CD14-positive monocyte (primary cell): ENCODE data around the gene CHN2. TPM values are rescaled to one million over a fixed set of nuclear protein-coding genes. Genes with fewer than 3 reads are reported as not detected.

Source experiments
- DNase-seq, 3 donors: peaks; one replicate each; pipeline ENCODE4 v3.0.0-alpha.2; 2011 to 2022
- H2AFZ ChIP-seq: 2 replicates; pipeline ENCODE4 v1.6.0; 2012; ENCODE audit warnings: mild to moderate bottlenecking, low read depth, low read length, inconsistent platforms; ENCODE audit not compliant: insufficient read depth, poor library complexity, severe bottlenecking
- H3K27ac ChIP-seq, 2 donors: 1 replicate in 1 of 2; 2 replicates in 1 of 2; pipeline ENCODE4 v1.5.1; 2012 to 2013; ENCODE audit warnings: low read length in 2 of 2, control low read depth in 1 of 2, inconsistent platforms in 1 of 2, low read depth in 1 of 2, mild to moderate bottlenecking in 1 of 2
- H3K27me3 ChIP-seq, 2 donors: one replicate each; pipeline versions ENCODE4 v1.6.0 to v1.6.1; 2011 to 2013; ENCODE audit warnings: low read length in 2 of 2; ENCODE audit not compliant: control insufficient read depth in 2 of 2, insufficient read depth in 2 of 2
- H3K36me3 ChIP-seq, 2 donors: replicated peaks in 1 of 2; 1 replicate in 1 of 2; 2 replicates in 1 of 2; pipeline versions ENCODE4 v1.5.1 to v1.6.1; 2012 to 2013; ENCODE audit warnings: low read length in 2 of 2, control low read depth in 1 of 2, inconsistent platforms in 1 of 2, mild to moderate bottlenecking in 1 of 2; ENCODE audit not compliant: insufficient read depth in 2 of 2, control insufficient read depth in 1 of 2
- H3K4me1 ChIP-seq, 2 donors: 1 replicate in 1 of 2; 2 replicates in 1 of 2; pipeline versions ENCODE4 v1.5.1 to v1.6.1; 2012 to 2013; ENCODE audit warnings: low read length in 2 of 2, control low read depth in 1 of 2, inconsistent platforms in 1 of 2, mild to moderate bottlenecking in 1 of 2, moderate library complexity in 1 of 2; ENCODE audit not compliant: insufficient read depth in 2 of 2, control insufficient read depth in 1 of 2
- H3K4me2 ChIP-seq: replicated peaks from 2 replicates; pipeline ENCODE3; 2012; ENCODE audit warnings: low read length, moderate library complexity, mild to moderate bottlenecking; ENCODE audit not compliant: poor library complexity, severe bottlenecking; ENCODE audit errors: extremely low read depth
- H3K4me3 ChIP-seq, 3 experiments: fragments of 200-600 bp in 1 of 3; sonication (generic) in 1 of 3; replicated peaks in 1 of 3; 1 replicate in 2 of 3; 2 replicates in 1 of 3; pipeline ENCODE4 v1.5.1; 2011 to 2013; ENCODE audit warnings: low read length in 3 of 3, mild to moderate bottlenecking in 3 of 3, control low read depth in 2 of 3, low read depth in 2 of 3, inconsistent platforms in 1 of 3, moderate library complexity in 1 of 3
- H3K79me2 ChIP-seq: 2 replicates; pipeline ENCODE4 v1.6.0; 2012; ENCODE audit warnings: mild to moderate bottlenecking, control low read depth, inconsistent platforms, low read length, moderate library complexity; ENCODE audit not compliant: insufficient read depth
- H3K9ac ChIP-seq: 2 replicates; pipeline ENCODE4 v1.6.0; 2017; ENCODE audit warnings: low read length, mild to moderate bottlenecking; ENCODE audit not compliant: insufficient read depth, poor library complexity, severe bottlenecking
- H3K9me3 ChIP-seq, 2 donors: replicated peaks in 1 of 2; 1 replicate in 1 of 2; 2 replicates in 1 of 2; pipeline versions ENCODE4 v1.5.1 to v1.6.1; 2012 to 2013; ENCODE audit warnings: low read length in 2 of 2, control low read depth in 1 of 2; ENCODE audit not compliant: control insufficient read depth in 1 of 2, insufficient read depth in 1 of 2
- H4K20me1 ChIP-seq: 2 replicates; pipeline ENCODE4 v1.6.0; 2012; ENCODE audit warnings: mild to moderate bottlenecking, low read length, control low read depth, moderate library complexity; ENCODE audit not compliant: insufficient read depth
- H3K27ac Mint-ChIP-seq, 7 donors: one replicate each; pipeline ENCODE4 v1.8.0; 2020; ENCODE audit warnings: mild to moderate bottlenecking in 7 of 7, mixed read lengths in 7 of 7, moderate library complexity in 6 of 7, inconsistent platforms in 2 of 7
- H3K27me3 Mint-ChIP-seq, 3 donors: one replicate each; pipeline ENCODE4 v1.8.0; 2021 to 2022; ENCODE audit warnings: low read depth in 3 of 3, mild to moderate bottlenecking in 3 of 3, mixed read lengths in 3 of 3, moderate library complexity in 3 of 3, inconsistent platforms in 1 of 3
- H3K36me3 Mint-ChIP-seq, 2 donors: one replicate each; pipeline ENCODE4 v1.8.0; 2020; ENCODE audit warnings: mixed read lengths in 2 of 2, inconsistent platforms in 1 of 2, mild to moderate bottlenecking in 1 of 2
- H3K4me1 Mint-ChIP-seq: one replicate; pipeline ENCODE4 v1.8.0; 2020; ENCODE audit warnings: mild to moderate bottlenecking, mixed read lengths
- H3K4me3 Mint-ChIP-seq, 2 donors: one replicate each; pipeline ENCODE4 v1.8.0; 2020; ENCODE audit warnings: mild to moderate bottlenecking in 2 of 2, mixed read lengths in 2 of 2, moderate library complexity in 1 of 2
- H3K9me3 Mint-ChIP-seq, 7 donors: one replicate each; pipeline ENCODE4 v1.8.0; 2020 to 2022; ENCODE audit warnings: mixed read lengths in 7 of 7, mild to moderate bottlenecking in 6 of 7, moderate library complexity in 6 of 7, inconsistent platforms in 2 of 7
- WGBS: methylation state at CpG from one replicate; pipeline ENCODE4 v1.1.5; 2013; ENCODE audit warnings: missing lambda C conversion rate; ENCODE audit not compliant: insufficient coverage; 5-methylcytosine and 5-hydroxymethylcytosine counted together
- intact Hi-C, 2 donors: fragments of 100-400 bp; cut with micrococcal nuclease; formaldehyde crosslinking; loops; one replicate each; pipeline versions ENCODE4 v1.15.0 to v1.15.1; 2023
- polyA plus RNA-seq, 3 donors: library from polyadenylated mRNA; depleted of rRNA in 1 of 3; unstranded in 2 of 3; stranded (reverse) in 1 of 3; fragments of 300-500 nt in 2 of 3; fragments of >200 nt in 1 of 3; fragmentation: Illumina TruSeq in 2 of 3; gene quantifications; 1 replicate in 2 of 3; 2 replicates in 1 of 3; pipeline ENCODE4 v1.2.3, GENCODE V29; 2012 to 2021
- TF ChIP-seq, protein P1 (sequence below): fragments of 200-600 bp; IDR thresholded peaks from one replicate; pipeline ENCODE4 v1.8.0; 2022; ENCODE audit warnings: antibody characterized with exemption, mild to moderate bottlenecking

CHN2 gene
- polyA plus RNA-seq, 3 donors: 26.6 to 66.5 (median 44.8) TPM

DNA sequence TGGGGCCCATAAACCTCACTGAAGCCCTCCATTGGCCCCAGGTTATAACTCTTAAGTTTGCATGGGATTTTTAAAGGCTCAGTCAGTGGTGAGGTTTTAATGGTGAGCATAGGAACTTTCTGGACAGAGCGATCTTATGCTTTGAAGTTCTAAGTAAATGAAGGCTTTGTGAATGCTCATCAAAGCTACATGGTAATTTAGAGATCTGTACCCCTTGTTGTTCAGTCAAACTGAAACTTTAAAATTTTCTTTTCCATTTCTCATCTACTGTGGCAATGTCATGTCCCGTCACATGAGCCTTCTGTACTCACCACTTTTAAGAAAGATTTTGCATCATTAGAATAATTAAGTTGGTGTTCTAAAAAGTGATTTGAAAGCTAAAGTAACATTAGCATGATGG is 39.9 kb downstream of the CHN2 start:
- H3K4me1 ChIP-seq: no peaks in the 10 kb centered on the region
- H3K27me3 ChIP-seq: no peaks in the 10 kb centered on the region
- no peak overlapping the region for H2AFZ ChIP-seq
- H3K36me3 ChIP-seq: peaks cover 3 to 7% of the 10 kb centered on the region in 2 donors
- Mint-ChIP-seq H3K9me3 (no peaks in the 10 kb centered on the region), H3K27me3 (peaks cover 0 to 2% (median 0%) of the 10 kb centered on the region in 3 donors), H3K36me3 (peaks cover 21 to 45% of the 10 kb centered on the region in 2 donors), H3K27ac (no peak overlapping the region), H3K4me3 (no peak overlapping the region), H3K4me1 (peaks cover 8% of the 10 kb centered on the region)
- TF ChIP-seq, protein P1, sequence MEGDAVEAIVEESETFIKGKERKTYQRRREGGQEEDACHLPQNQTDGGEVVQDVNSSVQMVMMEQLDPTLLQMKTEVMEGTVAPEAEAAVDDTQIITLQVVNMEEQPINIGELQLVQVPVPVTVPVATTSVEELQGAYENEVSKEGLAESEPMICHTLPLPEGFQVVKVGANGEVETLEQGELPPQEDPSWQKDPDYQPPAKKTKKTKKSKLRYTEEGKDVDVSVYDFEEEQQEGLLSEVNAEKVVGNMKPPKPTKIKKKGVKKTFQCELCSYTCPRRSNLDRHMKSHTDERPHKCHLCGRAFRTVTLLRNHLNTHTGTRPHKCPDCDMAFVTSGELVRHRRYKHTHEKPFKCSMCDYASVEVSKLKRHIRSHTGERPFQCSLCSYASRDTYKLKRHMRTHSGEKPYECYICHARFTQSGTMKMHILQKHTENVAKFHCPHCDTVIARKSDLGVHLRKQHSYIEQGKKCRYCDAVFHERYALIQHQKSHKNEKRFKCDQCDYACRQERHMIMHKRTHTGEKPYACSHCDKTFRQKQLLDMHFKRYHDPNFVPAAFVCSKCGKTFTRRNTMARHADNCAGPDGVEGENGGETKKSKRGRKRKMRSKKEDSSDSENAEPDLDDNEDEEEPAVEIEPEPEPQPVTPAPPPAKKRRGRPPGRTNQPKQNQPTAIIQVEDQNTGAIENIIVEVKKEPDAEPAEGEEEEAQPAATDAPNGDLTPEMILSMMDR: no peak
- no peaks in the 10 kb centered on the region for H3K79me2 ChIP-seq
- WGBS: 100% methylated on average over 1 of the region's 2 CpGs
- no peaks in the 10 kb centered on the region for H3K9me3 ChIP-seq
- H3K4me3 ChIP-seq: no peak overlapping the region
- no peak overlapping the region for H3K27ac ChIP-seq
- intact Hi-C loops: no loop called here
- H3K4me2 ChIP-seq: no peak overlapping the region
- peaks cover 76% of the 10 kb centered on the region for H4K20me1 ChIP-seq
- H3K9ac ChIP-seq: no peak overlapping the region
- no peak for DNase-seq

DNA sequence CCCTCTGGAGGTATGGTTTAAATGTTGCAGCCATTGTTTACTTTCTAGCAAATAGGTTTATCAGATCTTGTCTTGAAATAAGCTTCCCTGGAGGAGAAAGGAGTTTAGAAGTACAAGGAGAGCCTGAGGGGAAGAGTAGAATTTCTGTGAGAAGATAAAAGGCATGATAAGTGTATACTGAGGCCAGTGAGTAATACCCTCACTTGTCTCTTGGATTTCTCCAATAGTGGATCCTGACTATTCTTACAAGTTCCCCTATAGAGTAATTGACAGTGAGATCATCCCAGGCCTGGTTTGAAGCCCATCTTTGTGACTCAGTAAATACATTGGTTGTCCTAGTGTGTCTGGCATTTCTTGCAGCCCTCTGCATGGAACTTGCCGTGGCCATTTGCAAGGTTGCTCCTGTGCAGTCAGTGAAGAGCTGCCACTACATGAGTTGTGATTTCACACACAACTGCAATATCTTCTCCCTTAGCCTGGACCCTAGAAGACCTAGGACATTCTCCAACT is 41.6 kb downstream of the CHN2 start:
- Mint-ChIP-seq H3K9me3 (no peaks in the 10 kb centered on the region), H3K4me1 (peaks cover 18% of the 10 kb centered on the region), H3K27ac (no peak overlapping the region), H3K36me3 (peaks cover 23 to 51% of the 10 kb centered on the region in 2 donors), H3K27me3 (peaks cover 0 to 2% (median 0%) of the 10 kb centered on the region in 3 donors), H3K4me3 (no peak overlapping the region)
- Histone ChIP-seq H3K4me3 (no peak overlapping the region), H2AFZ (no peak overlapping the region), H3K27me3 (no peaks in the 10 kb centered on the region), H3K27ac (no peak overlapping the region), H4K20me1 (peaks cover 83% of the 10 kb centered on the region), H3K9ac (no peak overlapping the region), H3K79me2 (no peaks in the 10 kb centered on the region), H3K4me1 (peaks cover 0 to 6% of the 10 kb centered on the region in 2 donors), H3K4me2 (no peak overlapping the region), H3K9me3 (no peaks in the 10 kb centered on the region), H3K36me3 (peaks cover 3 to 7% of the 10 kb centered on the region in 2 donors)
- DNase-seq: no peak
- TF ChIP-seq, protein P1: no peak
- 83% methylated on average over 1 of the region's 1 CpG for WGBS
- intact Hi-C loops: no loop called here
